ENCODE measurements around the gene OTOA. TPM values are rescaled to one million over a fixed set of nuclear protein-coding genes. Genes with fewer than 3 reads are reported as not detected.
"Not testable (repeated sequence)": the region's sequence is repeated elsewhere in the genome, so short reads cannot be mapped to it uniquely, and the experiment has no call there.

Gene OTOA
- total RNA-seq, 4 donors from 2014 or later = not detected

DNA sequence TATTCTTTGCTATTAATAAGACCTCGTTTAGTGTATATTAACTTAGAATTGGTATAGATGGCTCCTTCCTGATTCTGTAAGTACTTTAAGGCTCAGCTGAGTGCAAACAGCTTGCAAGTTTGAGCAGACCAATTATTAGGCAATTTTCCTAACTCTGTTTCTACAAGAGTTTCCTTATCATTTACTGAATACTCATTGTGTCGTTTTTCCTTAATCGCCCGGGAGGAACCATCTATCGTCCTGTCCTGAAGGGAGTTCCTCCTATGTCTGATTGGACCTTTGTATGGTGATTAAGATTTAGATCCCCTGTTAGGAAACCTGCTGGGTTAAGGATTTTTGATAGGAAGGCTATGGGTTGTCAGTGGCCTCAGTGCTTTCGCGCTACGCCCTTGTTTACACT, 32.4 kb upstream of the OTOA start:
- H3K27ac ChIP-seq, H3K9me3 ChIP-seq, H3K27me3 ChIP-seq, DNase-seq, H3K4me1 ChIP-seq, H3K4me3 ChIP-seq: not testable (repeated sequence)
- H3K36me3 ChIP-seq = peaks cover 0 to 21% (median 0%) of the 10 kb centered on the region in 3 donors

DNA sequence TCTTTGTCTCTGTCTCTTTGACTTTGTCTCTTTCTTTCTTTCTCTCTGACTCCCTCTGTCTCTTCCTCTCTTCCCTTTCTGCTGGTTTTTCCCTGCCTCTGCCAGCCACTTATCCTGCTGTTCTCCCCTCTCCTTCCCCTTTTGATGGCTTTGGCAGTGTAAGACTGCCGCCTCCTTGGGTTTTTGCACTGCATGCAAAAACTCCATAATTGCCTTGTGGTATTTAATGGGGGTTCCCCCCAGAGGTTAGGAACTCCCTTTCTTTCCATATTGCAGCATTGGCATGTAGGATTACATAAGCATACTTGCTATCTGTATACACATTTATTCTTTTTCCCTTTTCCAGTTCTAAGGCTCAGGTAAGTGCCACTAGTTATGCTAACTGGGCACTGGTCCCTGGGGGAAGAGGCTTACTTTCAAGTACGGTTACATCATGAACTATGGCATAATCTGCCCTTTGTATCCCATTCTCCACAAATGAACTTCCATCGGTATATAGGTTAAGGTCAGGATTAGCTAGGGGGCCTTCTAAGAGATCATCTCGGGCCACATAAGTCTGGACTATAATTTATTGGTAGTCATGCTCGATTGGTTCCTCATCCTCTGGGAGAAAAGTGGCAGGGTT, 31.7 kb upstream of the OTOA start:
- not testable (repeated sequence) for H3K27me3 ChIP-seq, H3K9me3 ChIP-seq, DNase-seq, H3K27ac ChIP-seq, H3K4me1 ChIP-seq, H3K4me3 ChIP-seq
- peaks cover 0 to 21% (median 0%) of the 10 kb centered on the region in 3 donors for H3K36me3 ChIP-seq

DNA sequence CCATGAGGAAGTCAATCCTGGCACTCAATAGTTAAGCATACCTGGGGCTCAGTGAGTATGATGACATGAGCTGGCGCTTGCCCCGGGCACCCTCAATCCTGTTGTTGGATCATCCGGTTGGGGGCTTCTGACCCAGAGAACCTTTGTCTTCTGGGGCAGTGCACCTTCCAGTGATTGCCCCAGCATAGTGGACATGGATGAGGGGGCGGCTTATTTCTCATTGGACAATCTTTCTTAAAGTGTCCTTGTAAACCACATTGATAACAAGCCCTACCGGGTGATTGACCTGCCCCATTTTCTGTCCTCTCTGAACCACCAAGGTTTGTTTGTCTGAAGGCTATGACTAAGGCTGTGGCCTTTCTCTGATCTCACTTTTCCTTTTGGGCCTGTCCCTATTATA, 29.6 kb upstream of the OTOA start:
- Histone ChIP-seq H3K27ac (no peak overlapping the region), H3K4me1 (no peaks in the 10 kb centered on the region), H3K4me3 (no peak overlapping the region), H3K36me3 (peaks cover 0 to 16% (median 0%) of the 10 kb centered on the region in 3 donors), H3K27me3 (no peaks in the 10 kb centered on the region), H3K9me3 (no peaks in the 10 kb centered on the region)
- DNase-seq = no peak
- TF ChIP-seq, protein P1, sequence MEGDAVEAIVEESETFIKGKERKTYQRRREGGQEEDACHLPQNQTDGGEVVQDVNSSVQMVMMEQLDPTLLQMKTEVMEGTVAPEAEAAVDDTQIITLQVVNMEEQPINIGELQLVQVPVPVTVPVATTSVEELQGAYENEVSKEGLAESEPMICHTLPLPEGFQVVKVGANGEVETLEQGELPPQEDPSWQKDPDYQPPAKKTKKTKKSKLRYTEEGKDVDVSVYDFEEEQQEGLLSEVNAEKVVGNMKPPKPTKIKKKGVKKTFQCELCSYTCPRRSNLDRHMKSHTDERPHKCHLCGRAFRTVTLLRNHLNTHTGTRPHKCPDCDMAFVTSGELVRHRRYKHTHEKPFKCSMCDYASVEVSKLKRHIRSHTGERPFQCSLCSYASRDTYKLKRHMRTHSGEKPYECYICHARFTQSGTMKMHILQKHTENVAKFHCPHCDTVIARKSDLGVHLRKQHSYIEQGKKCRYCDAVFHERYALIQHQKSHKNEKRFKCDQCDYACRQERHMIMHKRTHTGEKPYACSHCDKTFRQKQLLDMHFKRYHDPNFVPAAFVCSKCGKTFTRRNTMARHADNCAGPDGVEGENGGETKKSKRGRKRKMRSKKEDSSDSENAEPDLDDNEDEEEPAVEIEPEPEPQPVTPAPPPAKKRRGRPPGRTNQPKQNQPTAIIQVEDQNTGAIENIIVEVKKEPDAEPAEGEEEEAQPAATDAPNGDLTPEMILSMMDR (IDR thresholded peaks at IDR 0.05) = no peak
- TF ChIP-seq POLR2A (IDR thresholded peaks at IDR 0.05) = no peak

DNA sequence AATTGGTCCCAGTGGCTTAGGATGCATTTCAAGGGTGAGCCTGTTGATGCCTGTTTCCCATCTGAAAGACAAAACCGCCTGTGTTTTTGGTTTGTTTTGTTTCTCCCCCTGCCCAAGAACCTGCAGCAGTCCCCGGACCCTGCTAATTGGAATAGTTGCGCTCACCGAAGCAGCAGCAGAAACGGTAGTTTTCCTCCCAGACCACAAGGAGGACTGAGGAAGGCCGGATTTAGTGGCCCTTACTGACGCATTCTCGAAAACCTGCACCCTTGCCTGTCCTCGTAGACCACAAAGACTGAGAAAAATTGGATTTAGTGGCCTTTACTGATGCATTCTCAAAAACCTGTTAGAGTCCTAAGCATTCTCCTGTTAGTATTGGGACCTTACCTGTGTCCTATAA, 28.1 kb upstream of the OTOA start:
- not testable (repeated sequence) for H3K4me1 ChIP-seq, H3K27me3 ChIP-seq

DNA sequence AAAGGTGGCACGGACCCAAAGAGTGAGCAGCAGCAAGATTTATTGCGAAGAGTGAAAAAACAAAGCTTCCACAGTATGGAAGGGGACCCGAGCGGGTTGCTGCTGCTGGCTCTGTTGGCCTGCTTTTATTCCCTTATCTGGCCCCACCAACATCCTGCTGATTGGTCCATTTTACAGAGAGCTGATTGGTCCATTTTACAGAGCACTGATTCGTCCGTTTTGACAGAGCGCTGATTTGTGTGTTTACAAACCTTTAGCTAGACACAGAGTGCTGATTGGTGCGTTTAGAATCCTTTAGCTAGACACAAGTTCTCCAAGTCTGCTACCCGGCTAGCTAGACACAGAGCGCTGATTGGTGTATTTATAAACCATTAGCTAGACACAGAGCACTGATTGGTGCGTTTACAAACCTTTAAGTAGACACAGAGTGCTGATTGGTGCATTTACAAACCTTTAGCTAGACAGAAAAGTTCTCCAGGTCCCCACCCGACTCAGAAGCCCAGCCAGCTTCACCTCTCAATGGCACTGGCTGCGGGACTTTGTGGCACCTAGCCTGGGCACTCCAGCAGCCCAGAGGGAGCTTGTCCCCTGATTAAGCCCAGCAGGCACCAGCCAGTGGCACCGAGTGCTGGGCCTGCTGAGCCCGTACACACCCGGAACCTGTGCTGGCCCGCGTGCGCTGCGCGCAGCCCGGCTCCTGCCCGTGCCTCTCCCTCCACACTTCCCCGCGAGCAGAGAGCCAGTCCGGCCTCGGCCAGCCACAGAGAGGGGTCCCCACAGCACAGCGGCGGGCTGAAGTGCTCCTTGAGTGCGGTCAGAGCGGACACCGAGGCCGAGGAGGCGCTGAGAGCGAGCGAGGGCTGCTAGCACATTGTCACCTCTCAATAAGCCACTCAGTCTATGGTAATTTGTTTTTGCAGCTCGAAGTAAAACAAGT, 26.5 kb upstream of the OTOA start:
- Histone ChIP-seq H3K4me1 (no peaks in the 10 kb centered on the region), H3K36me3 (peaks cover 0 to 1% (median 0%) of the 10 kb centered on the region in 3 donors), H3K4me3 (no peak overlapping the region), H3K27me3 (no peaks in the 10 kb centered on the region), H3K27ac (peak overlapping the region in 2 of 4 donors; percentile 1 to 35), H3K9me3 (no peaks in the 10 kb centered on the region)
- DNase-seq = no peak
- TF ChIP-seq, protein P1 (IDR thresholded peaks at IDR 0.05) = no peak
- no peak for TF ChIP-seq POLR2A (IDR thresholded peaks at IDR 0.05)

More for the DNA sequence above, 28.1 kb upstream of the OTOA start:
- H3K4me3 ChIP-seq, H3K36me3 ChIP-seq, DNase-seq, H3K9me3 ChIP-seq, H3K27ac ChIP-seq: not testable (repeated sequence)

DNA sequence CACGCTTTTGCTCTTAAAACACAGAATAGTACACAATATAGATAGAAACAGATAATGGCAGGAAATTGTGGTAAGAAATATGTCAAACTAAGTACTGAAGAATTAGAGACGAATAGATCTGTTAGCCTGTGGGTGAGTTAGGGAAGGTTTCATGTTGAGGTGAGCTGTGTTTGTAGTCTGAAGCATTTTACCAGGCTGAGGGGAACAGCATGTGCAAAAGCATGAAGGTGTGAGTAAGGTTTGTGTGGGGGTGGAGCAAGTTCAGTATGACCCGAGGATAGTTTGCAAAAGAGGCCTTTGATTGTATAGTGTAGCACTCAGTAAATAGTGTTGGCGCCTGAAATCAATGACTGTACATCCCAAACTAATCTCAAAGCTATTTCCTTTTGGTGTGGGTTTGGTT, 25.2 kb upstream of the OTOA start:
- H3K27me3 ChIP-seq = no peaks in the 10 kb centered on the region
- no peaks in the 10 kb centered on the region for H3K9me3 ChIP-seq
- H3K27ac ChIP-seq = peak overlapping the region in 1 of 4 donors; percentile 35
- DNase-seq = no peak
- no peak overlapping the region for H3K4me3 ChIP-seq
- H3K4me1 ChIP-seq = no peaks in the 10 kb centered on the region
- H3K36me3 ChIP-seq = no peaks in the 10 kb centered on the region
- TF ChIP-seq POLR2A (IDR thresholded peaks at IDR 0.05) = no peak
- TF ChIP-seq, protein P1 (IDR thresholded peaks at IDR 0.05) = no peak

DNA sequence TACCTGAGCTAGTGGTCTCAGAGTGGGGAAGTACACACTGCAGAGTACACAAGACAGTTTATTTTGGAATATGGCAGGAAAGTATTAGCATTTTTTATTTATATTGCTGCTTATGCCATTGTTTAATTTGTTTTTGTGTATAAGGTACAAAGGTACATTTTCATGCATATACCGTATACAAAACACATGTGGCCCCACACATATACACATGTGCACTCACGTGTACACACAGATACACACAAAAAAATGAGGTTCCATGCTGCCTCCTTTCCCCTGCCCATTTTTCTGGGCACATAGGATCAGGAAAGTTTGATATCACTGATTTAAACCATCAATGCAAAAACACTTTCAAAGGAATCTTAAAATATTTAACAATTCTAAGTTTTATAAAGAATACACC, 24.3 kb upstream of the OTOA start:
- no peak for TF ChIP-seq POLR2A (IDR thresholded peaks at IDR 0.05)
- TF ChIP-seq, protein P1 (IDR thresholded peaks at IDR 0.05) = no peak
- no peak overlapping the region for H3K27ac ChIP-seq
- DNase-seq = no peak
- no peaks in the 10 kb centered on the region for H3K9me3 ChIP-seq
- no peak overlapping the region for H3K4me3 ChIP-seq
- no peaks in the 10 kb centered on the region for H3K4me1 ChIP-seq
- H3K36me3 ChIP-seq = no peaks in the 10 kb centered on the region
- H3K27me3 ChIP-seq = no peaks in the 10 kb centered on the region
